Neuronal stem cell (in vitro differentiated cells): ENCODE results near the gene ZNF3. TPM values are rescaled to one million over a fixed set of nuclear protein-coding genes. Genes with fewer than 3 reads are reported as not detected.
"Not testable (repeated sequence)": the region's sequence is repeated elsewhere in the genome, so short reads cannot be mapped to it uniquely, and the experiment has no call there.

Experiments used
- DNase-seq: peaks from one replicate; pipeline ENCODE4 v3.0.0-alpha.2; 2013; ENCODE audit warnings: low spot score
- H2AFZ ChIP-seq: one replicate; pipeline ENCODE4 v1.6.1; 2013; ENCODE audit warnings: mild to moderate bottlenecking, low read length, inconsistent platforms
- H2AK5ac ChIP-seq: 2 replicates; pipeline ENCODE4 v1.6.1; 2013; ENCODE audit warnings: low read depth, mild to moderate bottlenecking, inconsistent platforms, low read length, moderate library complexity, mixed read lengths
- H2BK120ac ChIP-seq: 2 replicates; pipeline ENCODE4 v1.6.1; 2013; ENCODE audit warnings: low read depth, mild to moderate bottlenecking, inconsistent platforms, low read length, moderate library complexity, mixed read lengths
- H2BK12ac ChIP-seq: one replicate; pipeline ENCODE4 v1.6.1; 2013; ENCODE audit warnings: low read length, inconsistent platforms
- H2BK15ac ChIP-seq: 2 replicates; pipeline ENCODE4 v1.6.1; 2013; ENCODE audit warnings: mild to moderate bottlenecking, low read length, inconsistent platforms, mixed read lengths
- H2BK5ac ChIP-seq: one replicate; pipeline ENCODE4 v1.6.1; 2013; ENCODE audit warnings: inconsistent platforms, mild to moderate bottlenecking, low read length, moderate library complexity
- H3K14ac ChIP-seq: one replicate; pipeline ENCODE4 v1.6.1; 2013; ENCODE audit warnings: low read length, inconsistent platforms
- H3K18ac ChIP-seq: 2 replicates; pipeline ENCODE4 v1.6.1; 2013; ENCODE audit warnings: low read length, inconsistent platforms
- H3K23ac ChIP-seq: 2 replicates; pipeline ENCODE4 v1.6.1; 2013; ENCODE audit warnings: low read depth, mild to moderate bottlenecking, mixed read lengths, low read length, inconsistent platforms; ENCODE audit not compliant: poor library complexity
- H3K27ac ChIP-seq: replicated peaks from 3 replicates; pipeline ENCODE4 v1.5.1; 2013; ENCODE audit warnings: low read length, inconsistent platforms
- H3K27me3 ChIP-seq, 3 experiments: 2 replicates each; pipeline ENCODE4 v1.6.1; 2013; ENCODE audit warnings: low read length in 3 of 3, mild to moderate bottlenecking in 2 of 3, inconsistent platforms in 1 of 3, low read depth in 1 of 3, mixed read lengths in 1 of 3, moderate library complexity in 1 of 3; ENCODE audit not compliant: control insufficient read depth in 3 of 3, insufficient read depth in 3 of 3
- H3K36me3 ChIP-seq, 2 donors: replicated peaks in 1 of 2; 2 replicates each; pipeline ENCODE4 v1.6.1; 2013; ENCODE audit warnings: low read length in 2 of 2; ENCODE audit not compliant: control insufficient read depth in 2 of 2, insufficient read depth in 2 of 2
- H3K4ac ChIP-seq: 2 replicates; pipeline ENCODE4 v1.6.1; 2013; ENCODE audit warnings: inconsistent platforms, mild to moderate bottlenecking, low read length, moderate library complexity
- H3K4me1 ChIP-seq, 2 donors: 1 replicate in 1 of 2; 2 replicates in 1 of 2; pipeline ENCODE4 v1.6.1; 2013; ENCODE audit warnings: low read length in 2 of 2, low read depth in 1 of 2; ENCODE audit not compliant: control insufficient read depth in 2 of 2, insufficient read depth in 1 of 2
- H3K4me2 ChIP-seq: one replicate; pipeline ENCODE4 v1.6.1; 2013; ENCODE audit warnings: mild to moderate bottlenecking, low read length, inconsistent platforms; ENCODE audit not compliant: insufficient read depth, poor library complexity, severe bottlenecking
- H3K4me3 ChIP-seq, 2 donors: 2 replicates each; pipeline ENCODE4 v1.5.1; 2013; ENCODE audit warnings: low read length in 2 of 2, mild to moderate bottlenecking in 2 of 2, inconsistent platforms in 1 of 2, moderate library complexity in 1 of 2
- H3K79me1 ChIP-seq: one replicate; pipeline ENCODE4 v1.6.1; 2013; ENCODE audit warnings: low read depth, mild to moderate bottlenecking, inconsistent platforms, low read length, moderate library complexity
- H3K9ac ChIP-seq: one replicate; pipeline ENCODE4 v1.6.1; 2013; ENCODE audit warnings: mild to moderate bottlenecking, low read depth, low read length, inconsistent platforms; ENCODE audit not compliant: poor library complexity
- H3K9me3 ChIP-seq, 2 donors: replicated peaks in 1 of 2; 2 replicates each; pipeline versions ENCODE3 to v1.6.1; 2013; ENCODE audit warnings: low read length in 2 of 2, mild to moderate bottlenecking in 2 of 2, inconsistent platforms in 1 of 2, low read depth in 1 of 2, mixed read lengths in 1 of 2, moderate library complexity in 1 of 2; ENCODE audit not compliant: control insufficient read depth in 2 of 2, insufficient read depth in 1 of 2
- H4K8ac ChIP-seq: one replicate; pipeline ENCODE4 v1.6.1; 2013; ENCODE audit warnings: low read depth, mild to moderate bottlenecking, inconsistent platforms, low read length, moderate library complexity
- H4K91ac ChIP-seq: one replicate; pipeline ENCODE4 v1.6.1; 2013; ENCODE audit warnings: low read length, low read depth, mild to moderate bottlenecking, inconsistent platforms; ENCODE audit not compliant: poor library complexity
- WGBS, 2 donors: extraction: QIAGEN DNeasy Blood & Tissue Kit; methylation state at CpG; one replicate each; pipeline ENCODE4 v1.1.7; 2013; ENCODE audit warnings: missing lambda C conversion rate in 2 of 2, mixed read lengths in 1 of 2; ENCODE audit not compliant: insufficient read length in 2 of 2, insufficient replicate concordance in 1 of 2; ENCODE audit errors: extremely low coverage in 2 of 2; 5-methylcytosine and 5-hydroxymethylcytosine counted together
- polyA plus RNA-seq, 2 experiments: library from polyadenylated mRNA; stranded (reverse); fragments of 200-250 nt; gene quantifications; one replicate each; pipeline ENCODE4 v1.2.3, GENCODE V29; 2013

Gene ZNF3
- 57.7 TPM for polyA plus RNA-seq (2013, experiment 1 of 2)
- 59.6 TPM for polyA plus RNA-seq (2013, experiment 2 of 2)

- Histone ChIP-seq H3K4ac (peak within 1 kb of the TSS; percentile 70), H2AFZ (peak within 1 kb of the TSS; percentile 79), H3K27me3 (peaks cover 0 to 2% (median 0%) of the 10 kb centered on the region in 3 experiments), H3K36me3 (peaks cover 22 to 37% of the 10 kb centered on the region in 2 donors), H2BK5ac (no peak within 1 kb of the TSS), H3K79me1 (peaks cover 5% of the 10 kb centered on the region), H2BK12ac (no peak within 1 kb of the TSS), H3K14ac (no peak within 1 kb of the TSS), H3K4me1 (peaks cover 3 to 11% of the 10 kb centered on the region in 2 donors), H4K8ac (no peak within 1 kb of the TSS), H3K23ac (peak within 1 kb of the TSS; percentile 100), H2AK5ac (peak within 1 kb of the TSS; percentile 89), H2BK120ac (peak within 1 kb of the TSS; percentile 97), H3K4me2 (peak within 1 kb of the TSS; percentile 60), H2BK15ac (peak within 1 kb of the TSS; percentile 88), H3K27ac (no peak within 1 kb of the TSS), H3K9ac (peak within 1 kb of the TSS; percentile 95), H3K4me3 (peak within 1 kb of the TSS; percentile 99 to 100), H3K9me3 (peaks cover 15 to 29% of the 10 kb centered on the region in 2 donors), H3K18ac (peak within 1 kb of the TSS; percentile 98), H4K91ac (peak within 1 kb of the TSS; percentile 94)
- DNase-seq, result peak; percentile 98
- WGBS, 2 donors, result no CpG with 5 or more reads among the region's 55 CpGs
These were observed at the start of gene ZNF3 for GRCh38 chr7:100081535-100082102. TSS of gene ZNF3 (minus strand) at chr7:100081723. CDS start at chr7:100077357, 4,366 bp downstream.

- DNase-seq, result peak; percentile 74
- H3K18ac ChIP-seq, result no peak overlapping the region
- peak overlapping the region; percentile 88 for H2AFZ ChIP-seq
- no peak overlapping the region for H3K23ac ChIP-seq
- H3K4me1 ChIP-seq, result peaks cover 3 to 6% of the 10 kb centered on the region in 2 donors
- no CpG with 5 or more reads among the region's 24 CpGs for WGBS, 2 donors
- no peak overlapping the region for H3K27ac ChIP-seq
- no peak overlapping the region for H3K9ac ChIP-seq
- H2AK5ac ChIP-seq, result no peak overlapping the region
- no peak overlapping the region for H2BK15ac ChIP-seq
- no peak overlapping the region for H3K14ac ChIP-seq
- H2BK5ac ChIP-seq, result no peak overlapping the region
- no peak overlapping the region for H3K4me3 ChIP-seq
- H4K8ac ChIP-seq, result no peak overlapping the region
- H3K4ac ChIP-seq, result no peak overlapping the region
- H3K79me1 ChIP-seq, result no peaks in the 10 kb centered on the region
- no peaks in the 10 kb centered on the region for H3K36me3 ChIP-seq
- H2BK120ac ChIP-seq, result no peak overlapping the region
- H3K27me3 ChIP-seq, result peaks cover 0 to 15% (median 0%) of the 10 kb centered on the region in 3 experiments
- no peak overlapping the region for H2BK12ac ChIP-seq
- H4K91ac ChIP-seq, result no peak overlapping the region
- no peaks in the 10 kb centered on the region for H3K9me3 ChIP-seq
- no peak overlapping the region for H3K4me2 ChIP-seq
These were observed 49.3 kb upstream of the ZNF3 start for GRCh38 chr7:100130608-100131453.

GRCh38 chr7:100130220-100130607 lies 48.7 kb upstream of the ZNF3 start:
- not testable (repeated sequence) for H3K4me1 ChIP-seq, H3K9me3 ChIP-seq, H2BK120ac ChIP-seq, H3K4me2 ChIP-seq, H2BK15ac ChIP-seq, H3K9ac ChIP-seq, H3K4ac ChIP-seq, DNase-seq, H3K18ac ChIP-seq, H2BK12ac ChIP-seq, H3K4me3 ChIP-seq, H3K36me3 ChIP-seq, H4K91ac ChIP-seq, H3K79me1 ChIP-seq, H4K8ac ChIP-seq, H3K14ac ChIP-seq, H2AK5ac ChIP-seq, H3K27ac ChIP-seq, H2BK5ac ChIP-seq, H3K23ac ChIP-seq, H2AFZ ChIP-seq
- no CpG with 5 or more reads among the region's 1 CpG for WGBS, 2 donors
- peaks cover 0 to 15% (median 0%) of the 10 kb centered on the region in 3 experiments for H3K27me3 ChIP-seq

- Histone ChIP-seq H3K4me3 (peak overlapping the region in 1 of 2 donors; percentile 2), H2AFZ (no peak overlapping the region)
These were observed 47.1 kb upstream of the ZNF3 start for GRCh38 chr7:100128637-100128963.

More at GRCh38 chr7:100128637-100128963, 47.1 kb upstream of the ZNF3 start:
- no peak overlapping the region for H4K91ac ChIP-seq
- no peak overlapping the region for H3K27ac ChIP-seq
- peaks cover 0 to 15% (median 0%) of the 10 kb centered on the region in 3 experiments for H3K27me3 ChIP-seq
- H2BK12ac ChIP-seq, result no peak overlapping the region
- H2BK120ac ChIP-seq, result no peak overlapping the region
- H3K9ac ChIP-seq, result no peak overlapping the region
- no CpG with 5 or more reads among the region's 1 CpG for WGBS, 2 donors
- no peak for DNase-seq
- H4K8ac ChIP-seq, result no peak overlapping the region
- H2BK5ac ChIP-seq, result no peak overlapping the region
- no peak overlapping the region for H3K18ac ChIP-seq
- no peaks in the 10 kb centered on the region for H3K9me3 ChIP-seq
- no peak overlapping the region for H2AK5ac ChIP-seq
- H3K79me1 ChIP-seq, result peaks cover 2% of the 10 kb centered on the region
- H3K14ac ChIP-seq, result no peak overlapping the region
- H3K4ac ChIP-seq, result no peak overlapping the region
- H3K36me3 ChIP-seq, result peaks cover 4 to 17% of the 10 kb centered on the region in 2 donors
- no peak overlapping the region for H2BK15ac ChIP-seq
- no peak overlapping the region for H3K23ac ChIP-seq
- peaks cover 3 to 6% of the 10 kb centered on the region in 2 donors for H3K4me1 ChIP-seq
- no peak overlapping the region for H3K4me2 ChIP-seq
